HG02571 (cell line): ENCODE measurements around the gene XYLB.

Source experiments
- ATAC-seq: cut with Tn5 transposase; IDR thresholded peaks from one replicate; pipeline ENCODE4 v1.9.1; 2021; ENCODE audit warnings: mild to moderate bottlenecking, moderate library complexity; ENCODE audit not compliant: unreplicated experiment

The XYLB gene

DNA sequence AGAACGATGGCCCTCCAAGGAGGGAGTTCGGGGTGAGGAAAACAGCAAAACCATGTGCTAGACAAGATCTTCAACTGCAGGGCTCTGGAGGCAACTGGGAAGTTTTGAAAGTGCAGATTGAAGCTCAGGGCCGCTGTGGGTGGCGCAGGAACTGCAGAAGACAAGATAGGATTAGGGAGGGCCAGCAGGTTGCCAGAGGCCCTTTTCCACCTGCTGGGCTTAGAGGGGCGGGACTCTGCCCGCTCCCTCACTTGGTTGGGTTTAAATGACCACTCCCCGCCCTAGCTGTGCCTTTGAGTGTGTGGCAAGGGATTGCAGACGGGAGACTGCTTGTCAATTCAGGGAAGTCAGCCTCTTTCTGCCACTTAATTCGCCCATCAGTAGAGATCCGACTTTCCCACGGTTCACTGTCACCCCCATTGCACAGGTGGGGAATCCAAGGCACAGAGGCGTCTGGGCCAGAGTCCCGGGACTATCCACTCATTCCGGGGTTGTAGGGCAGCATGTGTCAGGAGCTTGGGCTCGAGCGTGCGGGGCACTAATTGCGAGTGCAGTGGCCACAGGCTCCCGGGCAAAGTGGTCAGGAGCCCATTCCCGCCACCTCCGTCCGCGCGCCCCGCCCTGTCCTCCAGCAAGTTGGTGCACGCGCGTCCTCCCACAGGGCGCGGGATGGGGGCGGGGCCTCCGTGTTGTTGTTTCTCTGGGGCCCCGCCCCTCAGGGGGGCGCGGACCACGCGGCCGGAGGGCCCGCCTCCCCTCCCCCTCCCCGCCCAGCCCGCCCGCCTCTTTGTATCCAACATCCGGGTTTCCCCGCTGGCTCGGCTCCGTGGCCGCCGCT lies 106.7 kb downstream of the XYLB start, which contains the start of gene ACVR2B:
ACVR2B (plus strand) TSS at position 816 of the 838 bp plus-strand sequence. CDS start 433 bp downstream, outside the sequence.
- peak; percentile 44 for ATAC-seq

- no peak for ATAC-seq
Observed at GRCh38 chr3:38453913-38454177, 107.3 kb downstream of the XYLB start.

- peak; percentile 21 for ATAC-seq
Observed at GRCh38 chr3:38454178-38454883, 107.7 kb downstream of the XYLB start.

- ATAC-seq, result no peak
Observed at GRCh38 chr3:38454884-38455638, 108.5 kb downstream of the XYLB start.

DNA sequence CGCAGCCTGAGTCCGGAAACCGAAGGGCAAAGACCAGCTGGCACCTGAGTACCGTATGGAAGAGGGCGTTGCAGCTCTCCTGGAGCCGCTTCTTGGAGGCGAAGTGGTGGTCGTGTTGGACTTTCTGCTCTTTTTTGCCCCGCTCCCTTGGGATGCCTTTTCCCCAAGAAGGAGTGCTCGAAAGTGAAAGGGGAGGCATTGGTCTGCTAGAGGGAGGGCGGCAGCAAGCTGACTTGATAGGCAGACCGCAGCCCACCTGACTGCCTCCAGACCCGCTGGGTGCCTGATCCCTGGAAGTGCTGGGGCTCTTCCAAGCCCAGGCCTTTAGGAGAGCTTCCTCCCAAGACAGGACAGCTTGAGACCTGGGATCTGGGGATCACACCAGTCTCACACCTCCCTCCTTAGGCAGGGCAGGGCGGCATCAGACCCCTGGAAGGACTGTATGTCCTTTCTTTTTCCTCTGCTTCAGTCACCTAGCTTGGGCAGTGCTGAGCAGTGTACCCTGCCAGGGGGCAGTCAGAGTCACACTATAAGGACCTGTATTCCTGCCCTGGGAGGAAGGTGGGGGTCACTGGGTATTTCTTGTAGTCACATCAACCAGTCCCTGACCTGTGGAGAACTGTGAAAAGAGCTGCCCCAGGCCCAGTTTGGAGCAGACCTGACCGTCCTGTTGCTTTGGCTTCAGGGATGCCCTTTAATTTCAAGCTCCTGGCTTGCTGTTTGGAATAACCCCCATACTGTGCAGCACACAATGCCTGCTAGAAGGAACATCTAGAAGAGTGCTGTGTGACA lies 109.2 kb downstream of the XYLB start:
- ATAC-seq, result no peak

DNA sequence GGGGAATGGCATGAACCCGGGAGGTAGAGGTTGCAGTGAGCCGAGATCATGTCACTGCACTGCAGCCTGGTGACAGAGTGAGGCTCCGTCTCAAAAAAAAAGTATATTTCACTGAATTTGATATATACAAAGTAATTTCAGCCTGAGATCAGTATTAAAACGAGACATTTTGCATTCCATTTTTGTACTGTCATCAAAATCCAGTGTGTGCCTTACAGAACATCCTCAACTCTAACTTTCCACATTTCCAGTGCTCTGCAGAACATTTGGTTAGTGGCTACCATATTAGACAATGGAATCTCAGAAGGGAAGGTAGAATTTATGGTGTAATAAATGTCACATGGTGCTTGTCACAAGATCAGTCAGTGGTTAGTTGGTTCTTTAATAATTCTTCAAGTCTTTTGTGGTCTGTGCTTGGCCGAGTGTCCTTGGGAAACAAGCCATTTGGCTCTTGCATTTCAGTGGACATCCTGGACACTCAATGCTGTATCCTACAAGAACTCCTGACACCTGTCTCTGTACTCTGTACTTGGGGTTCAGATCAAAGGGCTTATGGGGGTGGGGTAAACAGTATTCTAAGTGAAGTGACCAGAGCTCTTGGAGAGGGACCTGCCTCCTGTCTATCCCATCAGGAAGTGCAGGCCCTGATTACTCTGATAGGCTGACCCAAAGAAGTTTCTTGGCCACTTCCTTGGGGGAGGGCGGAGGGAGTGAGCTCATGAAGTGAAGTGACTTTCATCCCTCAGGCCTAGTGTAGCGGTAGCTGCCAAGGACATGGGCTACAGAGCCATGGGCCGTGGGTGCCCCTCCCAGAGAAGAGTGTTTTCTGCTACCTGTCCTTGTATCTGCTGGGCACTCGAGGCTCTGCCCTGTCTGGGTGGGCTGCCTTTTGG lies 110.8 kb downstream of the XYLB start:
- ATAC-seq, result no peak

DNA sequence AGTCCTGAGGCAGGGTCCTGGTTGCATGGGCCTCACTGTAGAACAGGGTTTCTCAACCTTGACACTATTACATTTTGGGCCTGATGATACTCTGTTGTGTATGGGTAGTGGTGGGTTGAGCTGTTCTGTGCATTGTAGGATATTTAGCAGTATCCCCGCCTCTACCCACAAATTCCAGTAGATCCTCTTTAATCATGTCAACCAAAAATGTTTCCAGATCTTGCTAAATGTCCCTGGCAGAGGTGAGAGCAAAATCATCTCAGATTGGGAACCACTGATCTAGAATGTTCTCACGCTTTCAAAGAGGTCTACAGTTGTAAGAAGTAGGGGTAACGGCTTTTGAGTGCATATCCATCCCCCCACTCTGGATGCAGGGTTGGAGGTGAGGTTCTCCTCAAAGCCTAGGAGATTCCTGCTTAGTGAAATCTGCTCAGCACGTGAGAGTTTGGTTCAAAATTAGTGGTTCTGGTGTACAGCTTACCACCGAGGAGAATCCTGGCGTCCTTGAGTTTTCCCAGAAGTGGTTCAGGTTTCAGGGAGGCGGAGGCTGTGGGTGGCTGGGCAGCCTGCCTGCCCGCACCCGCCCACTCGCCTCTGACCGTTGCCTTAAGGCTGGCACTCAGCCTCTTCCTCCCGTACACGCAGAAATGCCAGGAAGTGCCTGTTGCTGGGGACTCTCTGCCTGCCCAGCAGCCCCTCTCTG lies 112.4 kb downstream of the XYLB start:
- no peak for ATAC-seq

- no peak for ATAC-seq
Observed at GRCh38 chr3:38459499-38460048, 113.0 kb downstream of the XYLB start.

- no peak for ATAC-seq
Observed at GRCh38 chr3:38460377-38461270, 114.0 kb downstream of the XYLB start.
